Thymus (tissue), 2 donors: ENCODE measurements around the gene SYCE1L. TPM values are rescaled to one million over a fixed set of nuclear protein-coding genes. Genes with fewer than 3 reads are reported as not detected.

Source experiments
- polyA plus RNA-seq: library from polyadenylated mRNA; stranded (reverse); fragments of 200-250 nt; gene quantifications from one replicate; pipeline ENCODE4 v1.2.3, GENCODE V29; 2013
- total RNA-seq: library from RNA; stranded (reverse); fragments of 120-200 nt; gene quantifications from one replicate; pipeline ENCODE4 v1.2.4, GENCODE V29; 2013
- donor health status: healthy.

SYCE1L gene
- total and polyA plus RNA-seq, 2 donors, result 11.2 to 15.6 TPM

Other genes starting within 250 kb of the SYCE1L start
- gene MON1B, start 8.2 kb upstream of the SYCE1L start, total RNA-seq, result 7.9 TPM
- gene MON1B, start 8.2 kb upstream of the SYCE1L start, polyA plus RNA-seq, result 14.3 TPM
- gene ADAMTS18, start 235.6 kb downstream of the SYCE1L start, total RNA-seq, result 1.4 TPM
- 1.1 TPM for gene ADAMTS18, start 235.6 kb downstream of the SYCE1L start, polyA plus RNA-seq